Right forelimb (tissue), 1 donor: ENCODE data around the gene WDR38.

Experiments
- DNase-seq: peaks from one replicate; pipeline ENCODE4 v3.0.0-alpha.2; 2018

The WDR38 gene

DNA sequence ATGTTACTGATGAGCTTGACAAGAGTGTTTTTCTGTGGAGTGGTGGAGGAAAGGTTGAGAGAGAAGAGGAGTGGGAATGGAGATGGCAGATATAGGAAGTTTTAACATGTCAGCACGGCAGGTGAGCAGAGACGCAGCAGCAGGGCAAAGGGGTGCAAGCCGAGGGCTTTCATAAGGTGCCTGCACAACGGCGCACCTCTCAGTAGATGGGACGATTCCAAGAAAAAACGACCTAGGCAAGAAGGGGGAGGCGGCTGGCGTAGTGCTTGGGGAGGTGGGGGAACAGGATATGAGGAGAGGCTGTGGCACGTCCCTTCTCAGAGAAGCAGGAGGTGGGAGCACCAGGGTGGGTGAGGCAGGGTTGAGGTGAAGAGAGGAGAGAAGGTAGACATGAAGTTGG lies 33.2 kb downstream of the WDR38 start:
- no peak for DNase-seq

DNA sequence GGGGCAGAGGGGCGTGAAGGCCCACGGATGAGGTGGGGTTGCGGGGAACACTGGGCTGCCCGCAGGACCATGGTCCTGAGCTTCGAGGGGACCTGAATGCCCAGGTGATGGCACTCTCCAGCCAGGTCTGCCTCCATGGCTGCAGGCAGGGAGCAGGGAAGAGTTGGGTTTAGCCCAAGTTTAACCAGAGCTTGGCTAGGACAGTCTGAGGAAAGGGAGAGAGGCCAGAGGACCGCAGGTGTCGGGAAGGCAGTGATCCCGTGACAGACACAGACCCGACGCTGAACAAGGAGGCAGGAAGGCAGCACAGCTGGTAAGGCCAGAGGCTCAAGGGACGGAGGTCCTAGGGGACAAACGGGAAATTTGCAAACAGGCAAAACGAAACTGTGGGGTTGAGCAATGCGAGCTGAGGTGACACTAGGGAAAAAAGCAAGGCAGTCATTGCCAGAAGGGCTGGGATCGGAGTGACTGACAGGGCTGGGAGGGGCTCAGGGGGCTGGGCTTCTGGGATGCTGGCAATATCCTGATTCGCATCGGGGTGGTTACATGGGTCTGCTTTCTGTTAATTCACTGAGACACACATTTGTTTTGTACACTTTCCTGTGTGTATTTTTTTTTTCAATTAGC lies 33.7 kb downstream of the WDR38 start:
- DNase-seq: no peak

GRCh38 chr9:124887832-124888231 lies 34.6 kb downstream of the WDR38 start:
- no peak for DNase-seq

DNA sequence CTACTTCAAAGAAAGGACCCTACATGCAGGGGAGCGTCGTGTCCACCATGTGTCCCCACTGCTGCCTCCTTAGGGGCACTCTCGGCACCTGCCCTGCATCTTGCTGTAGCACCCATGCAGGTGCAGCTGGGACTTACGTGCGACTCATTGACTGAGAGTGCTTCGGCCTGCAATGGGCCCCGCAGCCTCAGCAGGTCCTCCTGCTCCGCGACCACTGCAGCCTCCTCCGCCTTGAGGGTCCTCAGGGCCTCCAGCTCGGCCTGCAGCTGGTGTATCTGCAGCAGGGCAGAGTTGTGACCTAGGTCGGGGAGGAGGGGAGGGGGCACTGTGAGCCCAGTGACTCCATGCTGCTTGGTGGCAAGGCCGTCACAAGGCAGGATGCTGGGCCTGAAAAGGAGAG lies 35.7 kb downstream of the WDR38 start:
- DNase-seq: no peak

GRCh38 chr9:124890179-124890578 lies 36.9 kb downstream of the WDR38 start:
- DNase-seq: no peak

DNA sequence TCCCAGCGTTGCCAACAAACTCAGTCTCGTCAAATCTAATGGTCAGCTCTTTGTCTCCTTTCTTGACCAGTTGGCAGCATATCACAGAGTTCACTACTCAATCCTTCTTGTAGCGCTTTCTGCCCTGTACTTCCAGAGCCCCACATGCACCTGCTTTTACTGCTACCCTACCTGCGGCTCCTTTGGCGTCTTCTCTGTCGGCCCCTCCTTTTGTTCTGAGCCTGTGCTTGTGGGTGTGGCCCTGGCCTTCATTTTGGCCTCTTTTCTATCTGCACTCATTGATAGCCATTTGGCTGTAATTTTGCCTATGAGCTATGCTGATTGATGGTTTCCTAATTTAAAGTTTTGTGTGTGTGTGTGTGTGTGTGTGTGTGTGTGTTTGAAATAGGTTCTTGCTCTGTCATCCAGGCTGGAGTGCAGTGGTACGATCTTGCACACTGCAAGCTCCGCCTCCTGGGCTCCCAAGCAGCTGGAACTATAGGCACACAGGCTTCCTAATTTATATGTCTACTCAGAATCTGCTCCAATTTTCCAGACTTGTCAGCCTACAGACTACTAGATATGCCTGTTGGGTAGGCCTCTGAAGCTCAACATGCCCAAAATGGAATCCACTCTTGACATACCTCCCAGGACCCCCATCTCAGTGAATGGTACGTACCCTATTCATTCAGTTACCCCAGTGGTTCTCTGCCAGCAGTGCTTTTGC lies 40.9 kb downstream of the WDR38 start:
- no peak for DNase-seq

- DNase-seq: no peak
Observed at GRCh38 chr9:124894741-124895170, 41.5 kb downstream of the WDR38 start.

GRCh38 chr9:124897570-124898460 lies 44.6 kb downstream of the WDR38 start:
- no peak for DNase-seq

- DNase-seq: no peak
Observed at GRCh38 chr9:124899845-124900244, 46.6 kb downstream of the WDR38 start.

- no peak for DNase-seq
Observed at GRCh38 chr9:124906966-124907365, 53.7 kb downstream of the WDR38 start.
